ENCODE results near the gene EHF. TPM values are rescaled to one million over a fixed set of nuclear protein-coding genes. Genes with fewer than 3 reads are reported as not detected.
"Not testable (repeated sequence)": the region's sequence is repeated elsewhere in the genome, so short reads cannot be mapped to it uniquely, and the experiment has no call there.

EHF gene
- total RNA-seq, 1 donor from 2014 or later: not detected

- H3K27ac ChIP-seq (ENCODE audit: low read depth, low read length): no peak overlapping the region
- peaks cover 3 to 6% (median 5%) of the 10 kb centered on the region in 3 donors for H3K4me1 ChIP-seq (ENCODE audit: control insufficient read depth in 3 of 3, insufficient read depth in 3 of 3, low read length in 3 of 3)
- H3K36me3 ChIP-seq (ENCODE audit: control insufficient read depth in 3 of 3, insufficient read depth in 3 of 3, low read length in 3 of 3): no peaks in the 10 kb centered on the region
- H3K9me3 ChIP-seq (ENCODE audit: control insufficient read depth in 3 of 3, low read length in 3 of 3): no peaks in the 10 kb centered on the region
- H3K9ac ChIP-seq (ENCODE audit: low read depth in 1 of 3, low read length in 3 of 3): no peak overlapping the region
- H3K27me3 ChIP-seq (ENCODE audit: control insufficient read depth in 3 of 3, insufficient read depth in 3 of 3, low read length in 3 of 3): no peaks in the 10 kb centered on the region
- H3K4me3 ChIP-seq (ENCODE audit: low read length in 3 of 3): no peak overlapping the region
These were observed 33.6 kb upstream of the EHF start for GRCh38 chr11:34587282-34587677.

DNA sequence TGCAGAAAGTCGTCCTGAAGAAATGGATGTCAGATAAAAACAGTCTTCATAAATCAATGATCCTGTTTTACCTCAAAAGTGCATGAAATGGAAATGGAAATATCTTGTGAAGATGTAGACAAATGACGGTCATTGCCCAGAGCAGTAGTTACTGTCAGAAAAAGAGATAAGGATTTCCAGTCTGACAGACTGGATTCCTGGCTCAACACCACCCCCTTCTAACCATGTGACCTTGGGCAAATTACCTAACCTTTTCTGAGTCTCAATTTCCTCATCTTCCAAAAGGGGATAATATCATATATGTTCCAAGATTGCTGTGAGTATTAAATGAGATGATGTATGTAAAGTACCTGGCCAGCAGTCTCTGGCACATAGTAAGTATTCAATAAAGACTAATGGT, 32.9 kb upstream of the EHF start:
- H3K4me1 ChIP-seq (ENCODE audit: control insufficient read depth in 3 of 3, insufficient read depth in 3 of 3, low read length in 3 of 3): peaks cover 3 to 6% (median 5%) of the 10 kb centered on the region in 3 donors

DNA sequence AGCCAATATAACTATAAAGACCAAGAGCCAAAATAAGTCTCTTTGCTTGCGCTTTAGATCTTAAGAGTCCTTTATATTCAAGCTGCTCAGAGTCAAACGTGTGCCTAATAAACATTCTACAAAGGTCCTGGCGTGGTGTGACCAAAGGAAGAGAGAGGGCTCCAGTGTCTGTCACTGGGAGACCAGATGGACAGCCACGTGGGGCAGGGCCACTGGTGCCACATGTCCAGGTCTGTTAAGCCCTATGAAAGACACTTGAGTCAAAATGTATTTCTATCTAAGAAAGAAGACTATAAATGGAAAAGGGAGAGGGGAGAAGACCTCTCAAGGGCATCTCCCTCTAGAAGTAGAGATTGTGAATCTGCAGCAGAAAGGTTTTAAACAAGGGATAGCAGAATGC, 32.2 kb upstream of the EHF start:
- H3K9me3 ChIP-seq (ENCODE audit: control insufficient read depth in 3 of 3, low read length in 3 of 3): peaks cover 0 to under 1% (median 0%) of the 10 kb centered on the region in 3 donors
- H3K9ac ChIP-seq (ENCODE audit: low read depth in 1 of 3, low read length in 3 of 3): no peak overlapping the region
- H3K27me3 ChIP-seq (ENCODE audit: control insufficient read depth in 3 of 3, insufficient read depth in 3 of 3, low read length in 3 of 3): no peaks in the 10 kb centered on the region
- no peaks in the 10 kb centered on the region for H3K36me3 ChIP-seq (ENCODE audit: control insufficient read depth in 3 of 3, insufficient read depth in 3 of 3, low read length in 3 of 3)
- no peak overlapping the region for H3K27ac ChIP-seq (ENCODE audit: low read depth, low read length)
- H3K4me1 ChIP-seq (ENCODE audit: control insufficient read depth in 3 of 3, insufficient read depth in 3 of 3, low read length in 3 of 3): peaks cover 3 to 6% (median 5%) of the 10 kb centered on the region in 3 donors
- no peak overlapping the region for H3K4me3 ChIP-seq (ENCODE audit: low read length in 3 of 3)

More for the DNA sequence above, 32.9 kb upstream of the EHF start:
- Histone ChIP-seq H3K27me3 (ENCODE audit: control insufficient read depth in 3 of 3, insufficient read depth in 3 of 3, low read length in 3 of 3) (no peaks in the 10 kb centered on the region), H3K9ac (ENCODE audit: low read depth in 1 of 3, low read length in 3 of 3) (no peak overlapping the region), H3K9me3 (ENCODE audit: control insufficient read depth in 3 of 3, low read length in 3 of 3) (no peaks in the 10 kb centered on the region), H3K4me3 (ENCODE audit: low read length in 3 of 3) (no peak overlapping the region), H3K36me3 (ENCODE audit: control insufficient read depth in 3 of 3, insufficient read depth in 3 of 3, low read length in 3 of 3) (no peaks in the 10 kb centered on the region), H3K27ac (ENCODE audit: low read depth, low read length) (no peak overlapping the region)

DNA sequence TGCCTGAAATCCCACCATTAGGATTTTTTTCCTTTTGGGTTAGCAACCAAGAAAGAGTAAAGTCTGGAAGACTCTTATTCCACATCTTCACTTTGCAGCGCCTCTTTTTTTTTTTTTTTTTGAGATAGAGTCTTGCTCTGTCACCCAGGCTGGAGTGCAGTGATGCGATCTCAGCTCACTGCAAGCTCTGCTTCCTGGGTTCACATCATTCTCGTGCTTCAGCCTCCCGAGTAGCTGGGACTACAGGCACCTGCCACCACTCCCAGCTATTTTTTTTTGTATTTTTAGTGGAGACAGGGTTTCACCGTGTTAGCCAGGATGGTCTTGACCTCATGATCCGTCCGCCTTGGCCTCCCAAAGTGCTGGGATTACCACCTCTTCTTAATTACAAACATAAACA, 31.7 kb upstream of the EHF start:
- H3K9ac ChIP-seq (ENCODE audit: low read depth in 1 of 3, low read length in 3 of 3); H3K36me3 ChIP-seq (ENCODE audit: control insufficient read depth in 3 of 3, insufficient read depth in 3 of 3, low read length in 3 of 3); H3K4me1 ChIP-seq (ENCODE audit: control insufficient read depth in 3 of 3, insufficient read depth in 3 of 3, low read length in 3 of 3); H3K9me3 ChIP-seq (ENCODE audit: control insufficient read depth in 3 of 3, low read length in 3 of 3); H3K27me3 ChIP-seq (ENCODE audit: control insufficient read depth in 3 of 3, insufficient read depth in 3 of 3, low read length in 3 of 3); H3K4me3 ChIP-seq (ENCODE audit: low read length in 3 of 3); H3K27ac ChIP-seq (ENCODE audit: low read depth, low read length): not testable (repeated sequence)

DNA sequence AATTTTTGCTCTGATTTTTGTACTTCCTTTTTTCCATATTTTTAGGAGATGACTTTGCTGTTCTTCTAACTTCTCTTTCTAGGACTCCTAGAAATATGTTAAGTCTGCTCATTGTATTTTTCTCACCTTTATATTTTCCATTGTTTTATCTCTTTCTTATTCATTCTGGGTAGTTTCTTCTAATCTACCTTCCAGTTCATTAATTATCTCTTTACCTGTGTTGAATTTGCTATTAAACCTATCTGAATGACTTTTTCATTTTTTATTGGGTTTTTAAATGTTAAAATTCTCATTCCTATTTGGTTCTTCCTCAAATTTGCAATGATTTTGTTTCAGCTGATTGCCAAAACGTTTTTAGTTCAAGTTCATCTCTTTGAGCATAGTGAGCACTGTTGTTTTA, 27.8 kb upstream of the EHF start:
- Histone ChIP-seq H3K27me3 (ENCODE audit: control insufficient read depth in 3 of 3, insufficient read depth in 3 of 3, low read length in 3 of 3) (no peaks in the 10 kb centered on the region), H3K4me1 (ENCODE audit: control insufficient read depth in 3 of 3, insufficient read depth in 3 of 3, low read length in 3 of 3) (no peaks in the 10 kb centered on the region), H3K4me3 (ENCODE audit: low read length in 3 of 3) (no peak overlapping the region), H3K36me3 (ENCODE audit: control insufficient read depth in 3 of 3, insufficient read depth in 3 of 3, low read length in 3 of 3) (no peaks in the 10 kb centered on the region), H3K9me3 (ENCODE audit: control insufficient read depth in 3 of 3, low read length in 3 of 3) (peaks cover 0 to 4% (median 0%) of the 10 kb centered on the region in 3 donors), H3K27ac (ENCODE audit: low read depth, low read length) (no peak overlapping the region), H3K9ac (ENCODE audit: low read depth in 1 of 3, low read length in 3 of 3) (no peak overlapping the region)

- Histone ChIP-seq H3K36me3 (ENCODE audit: control insufficient read depth in 3 of 3, insufficient read depth in 3 of 3, low read length in 3 of 3) (no peaks in the 10 kb centered on the region), H3K4me3 (ENCODE audit: low read length in 3 of 3) (no peak overlapping the region), H3K27me3 (ENCODE audit: control insufficient read depth in 3 of 3, insufficient read depth in 3 of 3, low read length in 3 of 3) (no peaks in the 10 kb centered on the region), H3K4me1 (ENCODE audit: control insufficient read depth in 3 of 3, insufficient read depth in 3 of 3, low read length in 3 of 3) (peaks cover 0 to 2% (median 0%) of the 10 kb centered on the region in 3 donors), H3K9me3 (ENCODE audit: control insufficient read depth in 3 of 3, low read length in 3 of 3) (peaks cover 0 to 4% (median 0%) of the 10 kb centered on the region in 3 donors), H3K27ac (ENCODE audit: low read depth, low read length) (no peak overlapping the region), H3K9ac (ENCODE audit: low read depth in 1 of 3, low read length in 3 of 3) (no peak overlapping the region)
These were observed 26.3 kb upstream of the EHF start for GRCh38 chr11:34594603-34595002.

GRCh38 chr11:34595391-34595790, 25.5 kb upstream of the EHF start:
- H3K9me3 ChIP-seq (ENCODE audit: control insufficient read depth in 3 of 3, low read length in 3 of 3): peaks cover 0 to 4% (median 0%) of the 10 kb centered on the region in 3 donors
- no peak overlapping the region for H3K9ac ChIP-seq (ENCODE audit: low read depth in 1 of 3, low read length in 3 of 3)
- no peaks in the 10 kb centered on the region for H3K36me3 ChIP-seq (ENCODE audit: control insufficient read depth in 3 of 3, insufficient read depth in 3 of 3, low read length in 3 of 3)
- no peaks in the 10 kb centered on the region for H3K27me3 ChIP-seq (ENCODE audit: control insufficient read depth in 3 of 3, insufficient read depth in 3 of 3, low read length in 3 of 3)
- H3K4me3 ChIP-seq (ENCODE audit: low read length in 3 of 3): no peak overlapping the region
- peaks cover 0 to 2% (median 0%) of the 10 kb centered on the region in 3 donors for H3K4me1 ChIP-seq (ENCODE audit: control insufficient read depth in 3 of 3, insufficient read depth in 3 of 3, low read length in 3 of 3)
- no peak overlapping the region for H3K27ac ChIP-seq (ENCODE audit: low read depth, low read length)

DNA sequence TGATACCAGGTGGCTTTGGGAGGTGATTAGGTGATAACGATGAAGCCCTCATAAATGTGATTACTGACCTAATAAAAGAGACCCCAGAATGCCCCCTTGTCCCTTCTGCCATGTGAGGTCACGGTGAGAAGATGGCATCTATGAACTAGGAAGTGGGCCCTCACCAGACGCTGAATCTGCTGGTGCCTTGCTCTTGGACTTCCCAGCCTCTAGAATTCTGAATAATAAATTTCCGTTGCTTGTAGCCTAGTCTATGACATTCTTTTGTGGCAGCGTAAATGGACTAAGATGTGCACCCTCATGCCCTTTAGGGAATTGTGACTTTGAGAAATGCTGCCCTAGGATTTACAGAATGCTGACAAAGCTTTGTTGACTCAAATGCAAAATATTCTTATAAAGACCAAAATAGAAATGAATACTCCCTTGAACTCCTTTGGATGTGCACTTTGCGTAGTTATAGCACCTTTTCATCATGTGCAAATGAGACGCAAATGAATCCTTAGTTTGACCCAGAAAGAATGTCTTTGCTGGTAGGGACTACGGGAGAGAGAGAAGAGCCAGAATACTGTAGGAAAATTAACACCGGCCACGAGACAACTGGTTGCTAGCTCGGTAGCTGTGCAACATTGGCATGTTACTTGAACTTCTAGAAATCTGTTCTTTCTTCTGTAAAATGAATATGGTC, 24.8 kb upstream of the EHF start:
- H3K4me1 ChIP-seq (ENCODE audit: control insufficient read depth in 3 of 3, insufficient read depth in 3 of 3, low read length in 3 of 3): peaks cover 0 to 2% (median 0%) of the 10 kb centered on the region in 3 donors
- no peaks in the 10 kb centered on the region for H3K27me3 ChIP-seq (ENCODE audit: control insufficient read depth in 3 of 3, insufficient read depth in 3 of 3, low read length in 3 of 3)
- H3K9me3 ChIP-seq (ENCODE audit: control insufficient read depth in 3 of 3, low read length in 3 of 3): peaks cover 0 to 4% (median 0%) of the 10 kb centered on the region in 3 donors
- H3K4me3 ChIP-seq (ENCODE audit: low read length in 3 of 3): no peak overlapping the region
- H3K36me3 ChIP-seq (ENCODE audit: control insufficient read depth in 3 of 3, insufficient read depth in 3 of 3, low read length in 3 of 3): no peaks in the 10 kb centered on the region
- H3K27ac ChIP-seq (ENCODE audit: low read depth, low read length): no peak overlapping the region
- no peak overlapping the region for H3K9ac ChIP-seq (ENCODE audit: low read depth in 1 of 3, low read length in 3 of 3)

GRCh38 chr11:34599406-34599945, 21.4 kb upstream of the EHF start:
- H3K27ac ChIP-seq (ENCODE audit: low read depth, low read length): no peak overlapping the region
- peaks cover 0 to 2% (median 0%) of the 10 kb centered on the region in 3 donors for H3K4me1 ChIP-seq (ENCODE audit: control insufficient read depth in 3 of 3, insufficient read depth in 3 of 3, low read length in 3 of 3)

DNA sequence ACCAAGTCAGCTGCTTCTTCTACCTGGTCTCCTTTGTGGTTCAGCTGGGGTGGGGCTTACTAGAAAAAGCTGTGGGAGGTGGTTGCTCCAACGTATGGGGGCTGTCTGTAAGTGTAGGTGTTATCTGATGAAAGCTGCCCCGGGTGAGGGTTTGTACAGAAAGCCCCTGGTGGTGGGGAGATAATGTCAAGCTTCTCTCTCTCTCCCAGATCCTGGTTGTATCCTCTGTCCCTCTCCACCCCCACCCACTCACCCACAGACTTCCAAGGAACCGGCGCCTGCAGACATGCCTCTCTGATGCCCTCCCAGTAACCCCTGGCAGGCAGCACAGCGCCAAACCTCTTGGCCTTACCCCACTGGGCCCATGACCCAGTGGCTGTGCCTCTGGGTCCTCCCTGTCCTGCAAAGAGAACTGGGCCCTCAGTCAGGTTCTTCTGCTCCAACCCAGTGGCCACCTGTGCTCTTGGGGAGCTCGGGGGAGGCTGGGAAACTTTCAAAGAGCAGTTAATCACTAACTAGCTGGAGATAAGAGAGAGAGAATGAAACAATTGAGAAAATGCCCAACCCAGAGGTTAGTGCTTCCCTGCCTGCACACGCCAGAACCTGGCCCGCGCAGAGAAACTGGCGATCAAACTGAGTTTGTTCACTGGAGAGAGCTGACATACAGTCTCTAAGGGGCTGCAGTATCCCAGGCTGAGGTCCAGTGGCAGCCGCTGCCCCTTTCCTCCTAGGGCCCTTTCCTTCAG, 20.4 kb upstream of the EHF start:
- Histone ChIP-seq H3K36me3 (ENCODE audit: control insufficient read depth in 3 of 3, insufficient read depth in 3 of 3, low read length in 3 of 3) (no peaks in the 10 kb centered on the region), H3K9ac (ENCODE audit: low read depth in 1 of 3, low read length in 3 of 3) (no peak overlapping the region), H3K9me3 (ENCODE audit: control insufficient read depth in 3 of 3, low read length in 3 of 3) (no peaks in the 10 kb centered on the region), H3K4me1 (ENCODE audit: control insufficient read depth in 3 of 3, insufficient read depth in 3 of 3, low read length in 3 of 3) (peaks cover 0 to 2% (median 0%) of the 10 kb centered on the region in 3 donors), H3K27ac (ENCODE audit: low read depth, low read length) (no peak overlapping the region), H3K4me3 (ENCODE audit: low read length in 3 of 3) (no peak overlapping the region), H3K27me3 (ENCODE audit: control insufficient read depth in 3 of 3, insufficient read depth in 3 of 3, low read length in 3 of 3) (no peaks in the 10 kb centered on the region)

More at GRCh38 chr11:34599406-34599945, 21.4 kb upstream of the EHF start:
- no peaks in the 10 kb centered on the region for H3K36me3 ChIP-seq (ENCODE audit: control insufficient read depth in 3 of 3, insufficient read depth in 3 of 3, low read length in 3 of 3)
- no peak overlapping the region for H3K9ac ChIP-seq (ENCODE audit: low read depth in 1 of 3, low read length in 3 of 3)
- no peaks in the 10 kb centered on the region for H3K27me3 ChIP-seq (ENCODE audit: control insufficient read depth in 3 of 3, insufficient read depth in 3 of 3, low read length in 3 of 3)
- H3K9me3 ChIP-seq (ENCODE audit: control insufficient read depth in 3 of 3, low read length in 3 of 3): no peaks in the 10 kb centered on the region
- H3K4me3 ChIP-seq (ENCODE audit: low read length in 3 of 3): no peak overlapping the region

Data from skeletal muscle tissue (tissue), 4 donors.